Loucy (cell line): ENCODE data around the gene TARBP1.

Source experiments
- H2AFZ ChIP-seq: fragments of 200-600 bp; sonication (generic); 2 replicates; pipeline ENCODE4 v1.6.0; 2016; ENCODE audit warnings: antibody characterized with exemption, mild to moderate bottlenecking, low read length, moderate library complexity
- H3F3A ChIP-seq: fragments of 200-600 bp; 2 replicates; pipeline ENCODE4 v1.6.0; 2016; ENCODE audit warnings: antibody characterized with exemption, low read depth, mild to moderate bottlenecking
- H3K27me3 ChIP-seq: fragments of 200-600 bp; sonication (generic); 2 replicates; pipeline ENCODE4 v1.6.1; 2014; ENCODE audit warnings: low read length, mild to moderate bottlenecking; ENCODE audit not compliant: insufficient read depth, poor library complexity, severe bottlenecking
- H3K36me3 ChIP-seq: fragments of 200-600 bp; sonication (generic); 2 replicates; pipeline ENCODE4 v1.6.1; 2016; ENCODE audit warnings: low read length; ENCODE audit not compliant: insufficient read depth
- H3K4me1 ChIP-seq: fragments of 200-600 bp; sonication (generic); 2 replicates; pipeline ENCODE4 v1.5.1; 2014; ENCODE audit warnings: low read length, mild to moderate bottlenecking; ENCODE audit not compliant: insufficient read depth, poor library complexity, severe bottlenecking
- H3K4me2 ChIP-seq: fragments of 200-600 bp; sonication (generic); 2 replicates; pipeline ENCODE4 v1.6.0; 2014; ENCODE audit warnings: antibody characterized with exemption, low read length, low read depth, mild to moderate bottlenecking; ENCODE audit not compliant: poor library complexity, severe bottlenecking
- H3K4me3 ChIP-seq: fragments of 200-600 bp; sonication (generic); 2 replicates; pipeline ENCODE4 v1.5.1; 2014; ENCODE audit warnings: low read length, mild to moderate bottlenecking, mixed read lengths; ENCODE audit not compliant: poor library complexity, severe bottlenecking
- H3K79me2 ChIP-seq: fragments of 200-600 bp; sonication (generic); 2 replicates; pipeline ENCODE4 v1.6.1; 2014; ENCODE audit warnings: low read length; ENCODE audit not compliant: insufficient read depth
- H3K9ac ChIP-seq: fragments of 200-600 bp; sonication (generic); 2 replicates; pipeline ENCODE4 v1.6.0; 2014; ENCODE audit warnings: mild to moderate bottlenecking, low read depth, low read length, moderate library complexity; ENCODE audit not compliant: poor library complexity, severe bottlenecking
- H3K9me2 ChIP-seq: fragments of 200-600 bp; sonication (generic); replicated peaks from 2 replicates; pipeline ENCODE4 v1.6.1; 2016; ENCODE audit warnings: low read depth, low read length, mixed read lengths
- H3K9me3 ChIP-seq: fragments of 200-600 bp; sonication (generic); 2 replicates; pipeline ENCODE4 v1.6.1; 2014; ENCODE audit warnings: mild to moderate bottlenecking, antibody characterized with exemption, low read length, low read depth; ENCODE audit not compliant: insufficient read depth
- H4K20me1 ChIP-seq: fragments of 200-600 bp; sonication (generic); 2 replicates; pipeline ENCODE4 v1.6.0; 2014; ENCODE audit warnings: antibody characterized with exemption, low read length, mild to moderate bottlenecking; ENCODE audit not compliant: insufficient read depth, poor library complexity, severe bottlenecking
- EZH2phosphoT487 ChIP-seq: fragments of 200-600 bp; IDR thresholded peaks from 2 replicates; pipeline ENCODE4 v1.6.1; 2018; ENCODE audit warnings: antibody characterized with exemption, mild to moderate bottlenecking, moderate library complexity, borderline replicate concordance
- TF ChIP-seq, protein P1 (sequence below): fragments of 200-600 bp; sonication (generic); conservative IDR thresholded peaks from 2 replicates; pipeline ENCODE4 v1.5.1; 2014; ENCODE audit warnings: mild to moderate bottlenecking, antibody characterized with exemption, low read length

The TARBP1 gene

DNA sequence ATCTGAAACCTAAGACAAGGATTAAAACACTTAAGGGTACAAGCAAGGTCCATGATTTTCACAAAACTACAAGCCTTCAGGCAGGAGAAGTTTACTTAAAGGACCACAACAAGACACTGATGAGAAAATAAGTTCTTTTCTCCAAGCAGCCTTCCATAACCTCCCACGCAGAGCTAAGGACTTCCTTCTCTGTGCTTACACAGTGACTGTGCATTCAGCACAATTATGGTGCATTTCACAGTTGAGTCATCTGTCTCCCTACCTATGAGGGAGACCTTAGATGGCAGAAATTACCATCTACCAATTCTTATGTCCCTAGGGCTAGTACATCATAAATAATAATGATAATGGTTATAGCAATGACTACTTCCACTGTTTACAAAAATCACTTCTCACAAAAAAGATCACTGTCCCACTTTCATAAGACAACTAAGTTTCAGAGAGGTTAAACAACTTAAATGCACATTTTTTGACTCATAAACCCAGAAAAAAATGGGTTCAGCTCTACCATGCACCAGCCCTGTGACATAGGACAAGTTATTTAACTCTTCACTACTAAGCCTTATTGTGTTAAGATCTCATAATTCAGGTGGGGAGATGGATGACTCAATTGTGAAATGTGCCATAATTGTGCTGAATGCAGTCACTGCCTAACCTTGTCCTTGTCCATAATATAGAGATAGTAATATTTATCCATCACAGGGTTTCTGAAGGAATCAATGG lies 45.3 kb downstream of the TARBP1 start:
- TF ChIP-seq, protein P1, sequence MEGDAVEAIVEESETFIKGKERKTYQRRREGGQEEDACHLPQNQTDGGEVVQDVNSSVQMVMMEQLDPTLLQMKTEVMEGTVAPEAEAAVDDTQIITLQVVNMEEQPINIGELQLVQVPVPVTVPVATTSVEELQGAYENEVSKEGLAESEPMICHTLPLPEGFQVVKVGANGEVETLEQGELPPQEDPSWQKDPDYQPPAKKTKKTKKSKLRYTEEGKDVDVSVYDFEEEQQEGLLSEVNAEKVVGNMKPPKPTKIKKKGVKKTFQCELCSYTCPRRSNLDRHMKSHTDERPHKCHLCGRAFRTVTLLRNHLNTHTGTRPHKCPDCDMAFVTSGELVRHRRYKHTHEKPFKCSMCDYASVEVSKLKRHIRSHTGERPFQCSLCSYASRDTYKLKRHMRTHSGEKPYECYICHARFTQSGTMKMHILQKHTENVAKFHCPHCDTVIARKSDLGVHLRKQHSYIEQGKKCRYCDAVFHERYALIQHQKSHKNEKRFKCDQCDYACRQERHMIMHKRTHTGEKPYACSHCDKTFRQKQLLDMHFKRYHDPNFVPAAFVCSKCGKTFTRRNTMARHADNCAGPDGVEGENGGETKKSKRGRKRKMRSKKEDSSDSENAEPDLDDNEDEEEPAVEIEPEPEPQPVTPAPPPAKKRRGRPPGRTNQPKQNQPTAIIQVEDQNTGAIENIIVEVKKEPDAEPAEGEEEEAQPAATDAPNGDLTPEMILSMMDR: no peak
- TF ChIP-seq EZH2phosphoT487: no peak
- Histone ChIP-seq H3K27me3 (no peaks in the 10 kb centered on the region), H2AFZ (no peak overlapping the region), H3F3A (no peaks in the 10 kb centered on the region), H3K9me3 (no peaks in the 10 kb centered on the region), H3K36me3 (peaks cover 91% of the 10 kb centered on the region; the same call in 1 of the 2 replicates), H3K79me2 (peaks cover 2% of the 10 kb centered on the region; the same call in 1 of the 2 replicates), H4K20me1 (no peaks in the 10 kb centered on the region), H3K4me3 (no peak overlapping the region), H3K4me2 (no peak overlapping the region), H3K9ac (no peak overlapping the region), H3K4me1 (no peaks in the 10 kb centered on the region), H3K9me2 (no peaks in the 10 kb centered on the region)

GRCh38 chr1:234431255-234431654 lies 47.7 kb downstream of the TARBP1 start:
- Histone ChIP-seq H3K79me2 (no peaks in the 10 kb centered on the region), H3K4me3 (no peak overlapping the region), H3K27me3 (no peaks in the 10 kb centered on the region), H3K9me2 (no peaks in the 10 kb centered on the region), H3K4me2 (no peak overlapping the region), H3F3A (no peaks in the 10 kb centered on the region), H3K4me1 (no peaks in the 10 kb centered on the region), H4K20me1 (no peaks in the 10 kb centered on the region), H3K36me3 (peaks cover 90% of the 10 kb centered on the region), H3K9ac (no peak overlapping the region), H2AFZ (no peak overlapping the region), H3K9me3 (no peaks in the 10 kb centered on the region)
- TF ChIP-seq EZH2phosphoT487: no peak
- TF ChIP-seq, protein P1: no peak

DNA sequence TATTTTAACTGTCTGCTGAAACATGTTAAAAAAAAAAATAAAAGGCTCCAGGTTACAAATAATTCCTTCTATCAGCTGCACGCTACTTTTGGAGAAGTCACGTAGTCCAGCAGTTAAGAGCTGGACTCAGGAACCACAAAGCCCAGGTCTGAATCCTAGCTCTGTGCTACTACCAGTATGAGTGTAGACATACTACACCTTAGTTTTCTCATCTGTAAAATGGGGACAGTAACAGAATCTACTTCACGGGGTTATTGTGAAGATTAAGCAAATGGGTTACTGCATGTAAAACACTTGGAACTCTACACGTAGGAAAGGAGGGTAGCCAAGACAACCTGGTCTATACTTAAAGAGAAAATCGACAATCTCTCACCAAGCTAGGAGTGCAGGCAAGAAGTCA lies 48.3 kb downstream of the TARBP1 start:
- no peak for TF ChIP-seq EZH2phosphoT487
- TF ChIP-seq, protein P1: no peak
- Histone ChIP-seq H3F3A (no peaks in the 10 kb centered on the region), H3K9me2 (no peaks in the 10 kb centered on the region), H4K20me1 (no peaks in the 10 kb centered on the region), H3K9me3 (no peaks in the 10 kb centered on the region), H3K27me3 (no peaks in the 10 kb centered on the region), H3K36me3 (peaks cover 84% of the 10 kb centered on the region), H3K79me2 (no peaks in the 10 kb centered on the region), H3K4me1 (no peaks in the 10 kb centered on the region), H2AFZ (no peak overlapping the region), H3K4me2 (no peak overlapping the region), H3K4me3 (no peak overlapping the region), H3K9ac (no peak overlapping the region)
